ENCODE data around the gene DSCAML1. TPM values are rescaled to one million over a fixed set of nuclear protein-coding genes. Genes with fewer than 3 reads are reported as not detected.

Gene DSCAML1
- total RNA-seq, 1 donor from 2014 or later, result 0.16 TPM

DNA sequence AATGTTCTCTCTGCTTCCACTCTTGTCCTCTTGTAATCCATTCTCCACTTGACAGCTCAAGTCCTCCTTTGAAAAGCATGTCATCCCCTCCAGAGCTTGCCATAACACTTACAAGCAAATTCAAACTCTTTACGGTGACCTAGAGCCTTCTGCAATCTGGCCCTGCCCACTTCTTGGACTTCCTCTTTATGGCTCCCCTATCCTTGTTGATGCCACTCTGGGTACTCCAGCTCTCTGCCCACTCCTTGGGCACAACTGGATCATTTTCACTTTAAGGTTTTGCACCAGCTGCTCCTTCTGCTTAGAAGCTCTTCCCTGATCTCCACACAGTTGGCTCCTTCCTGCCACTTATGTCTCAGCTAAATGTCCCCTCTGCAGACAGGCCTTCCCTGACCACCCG, 217.9 kb downstream of the DSCAML1 start:
- H3K27ac Mint-ChIP-seq (ENCODE audit: unreplicated experiment), result no peak overlapping the region
- peaks cover 6% of the 10 kb centered on the region for H3K4me1 ChIP-seq (ENCODE audit: insufficient read depth, low read length)
- H3K27me3 ChIP-seq (ENCODE audit: insufficient read depth, low read length), result no peaks in the 10 kb centered on the region
- no peak overlapping the region for H3K4me2 ChIP-seq (ENCODE audit: low read length)
- H3K27me3 Mint-ChIP-seq (ENCODE audit: low read depth, unreplicated experiment), result peaks cover 59% of the 10 kb centered on the region
- H3K36me3 Mint-ChIP-seq (ENCODE audit: low read depth, unreplicated experiment), result no peaks in the 10 kb centered on the region
- no peaks in the 10 kb centered on the region for H3K79me2 ChIP-seq (ENCODE audit: insufficient read depth, low read length)
- no peak overlapping the region for H3K4me3 ChIP-seq (ENCODE audit: insufficient read depth, low read depth, low read length)
- TF ChIP-seq EZH2 (IDR thresholded peaks at IDR 0.05; ENCODE audit: insufficient read depth, low read length), result no peak
- TF ChIP-seq, protein P1, sequence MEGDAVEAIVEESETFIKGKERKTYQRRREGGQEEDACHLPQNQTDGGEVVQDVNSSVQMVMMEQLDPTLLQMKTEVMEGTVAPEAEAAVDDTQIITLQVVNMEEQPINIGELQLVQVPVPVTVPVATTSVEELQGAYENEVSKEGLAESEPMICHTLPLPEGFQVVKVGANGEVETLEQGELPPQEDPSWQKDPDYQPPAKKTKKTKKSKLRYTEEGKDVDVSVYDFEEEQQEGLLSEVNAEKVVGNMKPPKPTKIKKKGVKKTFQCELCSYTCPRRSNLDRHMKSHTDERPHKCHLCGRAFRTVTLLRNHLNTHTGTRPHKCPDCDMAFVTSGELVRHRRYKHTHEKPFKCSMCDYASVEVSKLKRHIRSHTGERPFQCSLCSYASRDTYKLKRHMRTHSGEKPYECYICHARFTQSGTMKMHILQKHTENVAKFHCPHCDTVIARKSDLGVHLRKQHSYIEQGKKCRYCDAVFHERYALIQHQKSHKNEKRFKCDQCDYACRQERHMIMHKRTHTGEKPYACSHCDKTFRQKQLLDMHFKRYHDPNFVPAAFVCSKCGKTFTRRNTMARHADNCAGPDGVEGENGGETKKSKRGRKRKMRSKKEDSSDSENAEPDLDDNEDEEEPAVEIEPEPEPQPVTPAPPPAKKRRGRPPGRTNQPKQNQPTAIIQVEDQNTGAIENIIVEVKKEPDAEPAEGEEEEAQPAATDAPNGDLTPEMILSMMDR (IDR thresholded peaks at IDR 0.05; ENCODE audit: insufficient read depth, low read depth, low read length), result no peak
- H3K4me3 Mint-ChIP-seq (ENCODE audit: unreplicated experiment), result no peak overlapping the region
- DNase-seq (ENCODE audit: low read depth) (no peak), FAIRE-seq (no peak)
- H3K9me3 ChIP-seq (ENCODE audit: insufficient read depth, low read depth, low read length), result no peaks in the 10 kb centered on the region
- no peak overlapping the region for H3K9ac ChIP-seq (ENCODE audit: low read length)
- no peaks in the 10 kb centered on the region for H3K9me3 Mint-ChIP-seq (ENCODE audit: unreplicated experiment)
- no peak overlapping the region for H3K27ac ChIP-seq (ENCODE audit: low read depth, low read length)
- H3K4me1 Mint-ChIP-seq (ENCODE audit: low read depth, unreplicated experiment), result peaks cover 11% of the 10 kb centered on the region
- H2AFZ ChIP-seq (ENCODE audit: low read depth, low read length), result no peak overlapping the region
- no peaks in the 10 kb centered on the region for H3K36me3 ChIP-seq (ENCODE audit: insufficient read depth, low read length)
- H4K20me1 ChIP-seq (ENCODE audit: insufficient read depth, low read length), result no peaks in the 10 kb centered on the region

DNA sequence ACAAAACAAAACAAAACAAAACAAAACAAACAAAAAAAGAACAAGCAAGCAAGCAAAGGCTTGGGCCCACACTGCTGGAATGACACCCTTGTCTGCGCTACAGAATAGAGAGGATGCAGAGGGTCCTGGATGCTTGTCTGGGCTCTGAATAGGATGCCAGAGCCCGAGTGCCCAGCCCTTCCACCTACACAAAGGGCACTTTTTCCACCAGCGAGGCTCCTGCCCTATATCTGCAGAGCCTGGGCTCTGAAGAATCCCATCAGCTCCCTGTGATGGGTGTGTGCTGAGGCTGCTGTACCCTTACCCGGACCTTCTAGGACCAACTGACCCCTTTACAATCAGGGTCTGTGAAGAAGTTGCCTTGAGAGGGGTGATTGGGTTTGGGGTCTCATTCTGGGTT, 221.2 kb downstream of the DSCAML1 start:
- no peaks in the 10 kb centered on the region for H3K36me3 ChIP-seq (ENCODE audit: insufficient read depth, low read length)
- H3K4me1 ChIP-seq (ENCODE audit: insufficient read depth, low read length), result no peaks in the 10 kb centered on the region
- no peak overlapping the region for H3K4me2 ChIP-seq (ENCODE audit: low read length)
- Mint-ChIP-seq H3K4me1 (ENCODE audit: low read depth, unreplicated experiment) (peaks cover 10% of the 10 kb centered on the region), H3K27me3 (ENCODE audit: low read depth, unreplicated experiment) (peaks cover 56% of the 10 kb centered on the region), H3K27ac (ENCODE audit: unreplicated experiment) (no peak overlapping the region), H3K4me3 (ENCODE audit: unreplicated experiment) (no peak overlapping the region), H3K36me3 (ENCODE audit: low read depth, unreplicated experiment) (no peaks in the 10 kb centered on the region), H3K9me3 (ENCODE audit: unreplicated experiment) (no peaks in the 10 kb centered on the region)
- H3K9me3 ChIP-seq (ENCODE audit: insufficient read depth, low read depth, low read length), result no peaks in the 10 kb centered on the region
- H3K9ac ChIP-seq (ENCODE audit: low read length), result no peak overlapping the region
- no peak for TF ChIP-seq EZH2 (IDR thresholded peaks at IDR 0.05; ENCODE audit: insufficient read depth, low read length)
- TF ChIP-seq, protein P1 (IDR thresholded peaks at IDR 0.05; ENCODE audit: insufficient read depth, low read depth, low read length), result no peak
- H3K27me3 ChIP-seq (ENCODE audit: insufficient read depth, low read length), result no peaks in the 10 kb centered on the region
- H3K79me2 ChIP-seq (ENCODE audit: insufficient read depth, low read length), result no peaks in the 10 kb centered on the region
- DNase-seq (ENCODE audit: low read depth) (no peak), FAIRE-seq (no peak)
- H2AFZ ChIP-seq (ENCODE audit: low read depth, low read length), result no peak overlapping the region
- no peak overlapping the region for H3K4me3 ChIP-seq (ENCODE audit: insufficient read depth, low read depth, low read length)
- no peak overlapping the region for H3K27ac ChIP-seq (ENCODE audit: low read depth, low read length)
- no peaks in the 10 kb centered on the region for H4K20me1 ChIP-seq (ENCODE audit: insufficient read depth, low read length)

DNA sequence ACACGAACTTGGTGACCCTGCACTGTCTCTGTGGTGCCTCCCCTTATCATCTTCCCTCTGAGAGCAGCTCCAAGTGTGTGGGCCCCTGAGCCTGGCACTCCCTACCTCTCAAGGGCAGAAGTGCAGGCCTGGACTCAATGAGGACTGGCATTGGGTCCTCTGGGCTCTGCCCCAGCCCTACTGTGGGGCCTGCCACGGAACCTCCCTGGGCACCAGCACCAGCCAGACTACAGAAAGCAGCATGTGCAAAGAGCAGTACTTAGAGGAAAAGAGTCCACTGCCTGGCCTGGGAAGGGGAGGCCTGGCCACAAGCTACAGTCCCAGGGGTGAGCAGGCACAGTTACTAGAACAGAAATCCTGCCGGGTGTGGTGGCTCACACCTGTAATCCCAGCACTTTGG, 222.5 kb downstream of the DSCAML1 start:
- Mint-ChIP-seq H3K27ac (ENCODE audit: unreplicated experiment) (no peak overlapping the region), H3K27me3 (ENCODE audit: low read depth, unreplicated experiment) (peaks cover 57% of the 10 kb centered on the region)
- no peaks in the 10 kb centered on the region for H3K36me3 ChIP-seq (ENCODE audit: insufficient read depth, low read length)

More for the DNA sequence above, 222.5 kb downstream of the DSCAML1 start:
- Histone ChIP-seq H3K4me3 (ENCODE audit: insufficient read depth, low read depth, low read length) (no peak overlapping the region), H3K27me3 (ENCODE audit: insufficient read depth, low read length) (no peaks in the 10 kb centered on the region), H3K27ac (ENCODE audit: low read depth, low read length) (no peak overlapping the region), H3K4me2 (ENCODE audit: low read length) (no peak overlapping the region), H3K9me3 (ENCODE audit: insufficient read depth, low read depth, low read length) (no peaks in the 10 kb centered on the region), H2AFZ (ENCODE audit: low read depth, low read length) (no peak overlapping the region), H3K79me2 (ENCODE audit: insufficient read depth, low read length) (no peaks in the 10 kb centered on the region), H4K20me1 (ENCODE audit: insufficient read depth, low read length) (no peaks in the 10 kb centered on the region), H3K9ac (ENCODE audit: low read length) (no peak overlapping the region), H3K4me1 (ENCODE audit: insufficient read depth, low read length) (no peaks in the 10 kb centered on the region)
- no peak for DNase-seq (ENCODE audit: low read depth)
- H3K4me3 Mint-ChIP-seq (ENCODE audit: unreplicated experiment), result no peak overlapping the region
- peaks cover 9% of the 10 kb centered on the region for H3K4me1 Mint-ChIP-seq (ENCODE audit: low read depth, unreplicated experiment)
- no peak for FAIRE-seq
- no peaks in the 10 kb centered on the region for H3K9me3 Mint-ChIP-seq (ENCODE audit: unreplicated experiment)
- TF ChIP-seq, protein P1 (IDR thresholded peaks at IDR 0.05; ENCODE audit: insufficient read depth, low read depth, low read length), result no peak
- no peak for TF ChIP-seq EZH2 (IDR thresholded peaks at IDR 0.05; ENCODE audit: insufficient read depth, low read length)
- no peaks in the 10 kb centered on the region for H3K36me3 Mint-ChIP-seq (ENCODE audit: low read depth, unreplicated experiment)
